GM19239 (cell line): ENCODE measurements around the gene AHCTF1.

Experiments used
- DNase-seq: peaks from one replicate; pipeline ENCODE4 v3.0.0; 2011; ENCODE audit warnings: low spot score; ENCODE audit not compliant: insufficient read length
- FAIRE-seq: peaks from 2 replicates; lab custom pipeline; 2011; peaks lifted over from hg19 to GRCh38; lab: Jason Lieb, UNC

AHCTF1 gene

DNA sequence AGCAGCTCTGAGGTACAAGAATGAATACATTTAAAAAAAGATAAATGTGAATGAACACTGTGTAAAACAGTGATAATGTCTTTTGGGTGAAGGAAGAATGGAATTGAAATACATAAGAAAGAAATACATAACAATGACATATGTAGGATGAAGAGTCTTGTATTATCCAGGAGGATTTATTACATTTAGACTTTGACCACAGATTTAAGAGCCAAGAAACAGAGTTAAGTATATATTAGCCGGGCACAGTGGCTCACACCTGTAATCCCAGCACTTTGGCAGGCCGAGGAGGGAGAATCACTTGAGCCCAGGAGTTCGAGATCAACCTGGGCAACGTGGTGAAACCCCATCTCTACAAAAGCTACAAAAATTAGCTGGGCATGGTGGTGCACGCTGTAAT is 127.9 kb downstream of the AHCTF1 start:
- FAIRE-seq (no peak), DNase-seq (no peak)

- FAIRE-seq (no peak), DNase-seq (no peak)
Observed at GRCh38 chr1:246803373-246803772, 128.4 kb downstream of the AHCTF1 start.

DNA sequence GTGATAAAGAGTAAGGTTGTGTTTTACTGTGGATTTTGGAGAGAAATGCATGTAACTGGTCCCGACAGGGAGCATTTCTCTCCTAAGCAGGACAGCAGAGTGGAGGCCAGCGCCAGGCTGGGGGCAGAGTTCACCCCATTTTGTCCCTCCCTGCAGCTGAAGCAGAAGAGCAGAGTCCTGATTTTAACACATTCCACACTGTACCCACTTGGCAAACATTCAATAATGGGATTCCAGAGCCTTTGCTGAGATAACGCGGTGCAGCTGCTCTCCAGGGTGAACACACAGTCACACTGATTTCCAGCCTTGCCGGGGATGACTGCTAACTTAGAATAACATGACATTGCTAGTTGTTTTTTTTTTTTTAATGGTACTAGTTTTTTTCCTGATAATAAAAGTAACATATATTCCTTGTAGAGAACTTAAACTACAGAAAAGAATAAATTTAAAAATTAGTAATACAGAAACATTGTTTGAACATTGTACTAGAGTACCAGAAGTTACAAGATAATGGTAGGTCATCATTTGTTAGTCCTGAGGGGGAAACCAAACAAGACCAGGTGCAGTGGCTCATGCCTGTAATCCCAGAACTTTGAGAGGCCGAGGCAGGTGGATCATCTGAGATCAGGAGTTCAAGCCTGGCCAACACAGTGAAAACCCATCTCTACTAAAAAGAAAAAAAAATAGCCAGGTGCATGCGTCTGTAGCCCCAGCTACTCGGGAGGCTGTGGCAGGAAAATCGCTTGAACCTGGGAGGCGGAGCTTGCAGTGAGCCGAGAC is 130.3 kb downstream of the AHCTF1 start:
- no peak for FAIRE-seq
- DNase-seq: no peak

DNA sequence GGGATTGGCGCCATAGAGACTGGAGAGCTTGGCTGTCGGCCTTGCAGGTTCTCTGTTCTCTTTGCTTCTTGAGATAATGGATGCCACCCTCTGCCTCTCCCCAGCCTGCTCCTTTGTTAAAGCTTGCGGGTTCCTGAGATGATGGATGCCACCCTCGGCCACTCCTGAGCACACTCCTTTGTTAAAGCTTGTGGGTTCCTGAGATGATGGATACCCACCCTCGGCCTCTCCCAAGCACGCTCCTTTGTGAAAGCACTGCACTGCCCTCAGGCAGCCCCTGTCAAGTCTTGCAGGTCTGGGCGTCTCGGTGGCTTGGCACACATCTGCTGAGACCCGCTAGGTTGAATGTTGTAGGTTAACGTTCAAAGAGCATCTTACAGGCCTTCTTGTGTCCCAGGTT is 131.0 kb downstream of the AHCTF1 start:
- no peak for FAIRE-seq
- no peak for DNase-seq

DNA sequence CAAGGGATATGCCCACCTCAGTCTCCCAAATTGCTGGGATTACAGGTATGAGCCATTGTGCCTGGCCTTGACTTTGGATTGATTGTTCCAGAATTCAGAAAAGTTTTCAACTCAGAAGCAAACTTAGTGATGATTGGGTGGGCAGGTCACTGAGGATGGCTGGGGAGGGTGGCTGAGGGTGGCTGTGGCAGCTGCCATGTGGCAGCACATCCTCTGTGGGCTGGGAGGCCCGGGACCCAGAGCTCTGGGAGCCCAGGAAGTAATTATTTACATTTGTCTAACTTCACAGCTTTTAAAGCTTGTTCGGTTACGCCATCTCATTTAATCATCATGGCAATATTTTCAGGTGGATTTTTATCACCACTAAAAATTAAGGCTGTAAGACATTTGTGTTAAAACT is 131.4 kb downstream of the AHCTF1 start:
- FAIRE-seq (no peak), DNase-seq (no peak)

- DNase-seq: no peak
- FAIRE-seq: no peak
Observed at GRCh38 chr1:246798606-246799496, 132.9 kb downstream of the AHCTF1 start.

DNA sequence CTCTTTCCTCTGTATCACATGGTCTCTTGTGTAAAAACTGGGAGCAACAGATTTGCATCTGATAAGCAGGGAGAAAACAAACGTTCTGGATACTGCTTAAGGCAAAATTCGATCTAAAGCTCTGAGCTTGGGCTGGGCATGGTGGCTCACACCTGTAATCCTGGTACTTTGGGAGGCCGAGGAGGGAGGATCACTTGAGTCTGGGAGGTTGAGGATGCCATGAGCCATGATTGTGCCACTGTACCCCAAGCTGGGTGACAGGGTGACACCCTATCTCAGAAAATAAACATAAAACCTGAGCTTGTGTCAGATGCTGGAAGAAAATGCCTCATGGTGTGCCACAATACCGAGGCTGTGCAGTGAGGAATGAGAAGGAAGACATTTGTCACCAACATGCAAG is 133.6 kb downstream of the AHCTF1 start:
- DNase-seq (no peak), FAIRE-seq (no peak)

- DNase-seq (no peak), FAIRE-seq (no peak)
Observed at GRCh38 chr1:246797597-246797996, 134.2 kb downstream of the AHCTF1 start.

DNA sequence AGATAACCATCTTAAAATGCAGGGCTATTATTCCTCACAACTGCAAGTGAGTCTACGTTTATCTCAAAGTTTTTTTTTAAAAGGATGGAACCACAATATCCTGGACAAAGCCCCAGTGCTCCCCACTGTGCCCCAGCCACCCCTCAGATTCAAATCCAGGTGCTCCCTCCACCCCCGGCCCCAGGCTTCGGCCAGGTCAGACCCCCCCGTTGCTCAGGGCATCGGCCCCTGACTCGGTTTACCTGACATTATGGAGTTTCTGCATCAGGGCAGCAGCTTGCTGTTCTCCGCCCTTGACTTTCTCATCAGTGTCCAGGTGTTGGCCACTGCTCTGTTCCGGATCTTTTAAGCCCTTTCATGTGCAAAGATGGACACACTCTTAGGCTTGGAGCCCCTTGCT is 134.6 kb downstream of the AHCTF1 start:
- no peak for DNase-seq
- FAIRE-seq: no peak

GRCh38 chr1:246795906-246796694 is 135.6 kb downstream of the AHCTF1 start:
- no peak for FAIRE-seq

DNA sequence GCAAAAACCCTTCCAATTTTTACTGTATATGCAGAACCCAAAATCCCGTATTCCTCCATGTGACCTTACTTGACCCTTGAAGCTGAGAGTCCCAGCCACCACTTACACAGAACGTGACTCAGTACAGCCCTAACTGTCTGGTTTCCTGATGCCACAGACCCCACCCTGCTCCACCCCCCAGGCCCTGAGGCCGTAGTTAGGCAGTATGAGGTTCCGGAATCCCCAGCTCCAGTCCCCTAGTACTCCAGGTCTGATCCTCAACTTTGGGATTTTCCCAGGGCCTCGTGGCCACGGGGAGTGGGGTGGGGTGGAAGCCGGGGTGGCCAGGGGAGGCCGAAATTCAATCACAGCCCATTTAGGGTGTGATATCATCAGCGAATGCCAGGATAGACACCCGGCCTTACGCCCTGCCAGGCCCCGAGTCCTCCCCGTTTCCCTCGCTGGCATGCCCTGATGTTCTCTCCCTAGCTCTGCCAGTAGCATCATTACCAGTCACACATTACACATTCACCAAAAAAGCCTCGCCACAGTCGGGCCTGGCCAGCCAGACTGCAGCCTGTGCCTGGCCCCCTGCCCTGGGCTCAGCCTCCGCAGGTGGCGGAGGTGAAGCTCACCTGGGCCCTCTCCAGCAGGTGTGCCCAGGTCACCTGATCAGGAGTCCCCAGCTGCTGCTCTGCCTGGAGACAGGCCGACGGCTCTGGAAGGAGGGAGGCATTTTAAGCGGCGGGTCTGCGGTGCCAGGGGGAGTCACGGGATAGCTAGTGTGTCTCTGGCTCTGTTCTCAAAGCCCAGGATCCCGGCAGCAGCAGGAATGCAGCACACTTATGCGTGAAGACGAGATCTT is 136.7 kb downstream of the AHCTF1 start:
- no peak for FAIRE-seq
- DNase-seq: no peak

More at GRCh38 chr1:246795906-246796694, 135.6 kb downstream of the AHCTF1 start:
- DNase-seq: no peak

DNA sequence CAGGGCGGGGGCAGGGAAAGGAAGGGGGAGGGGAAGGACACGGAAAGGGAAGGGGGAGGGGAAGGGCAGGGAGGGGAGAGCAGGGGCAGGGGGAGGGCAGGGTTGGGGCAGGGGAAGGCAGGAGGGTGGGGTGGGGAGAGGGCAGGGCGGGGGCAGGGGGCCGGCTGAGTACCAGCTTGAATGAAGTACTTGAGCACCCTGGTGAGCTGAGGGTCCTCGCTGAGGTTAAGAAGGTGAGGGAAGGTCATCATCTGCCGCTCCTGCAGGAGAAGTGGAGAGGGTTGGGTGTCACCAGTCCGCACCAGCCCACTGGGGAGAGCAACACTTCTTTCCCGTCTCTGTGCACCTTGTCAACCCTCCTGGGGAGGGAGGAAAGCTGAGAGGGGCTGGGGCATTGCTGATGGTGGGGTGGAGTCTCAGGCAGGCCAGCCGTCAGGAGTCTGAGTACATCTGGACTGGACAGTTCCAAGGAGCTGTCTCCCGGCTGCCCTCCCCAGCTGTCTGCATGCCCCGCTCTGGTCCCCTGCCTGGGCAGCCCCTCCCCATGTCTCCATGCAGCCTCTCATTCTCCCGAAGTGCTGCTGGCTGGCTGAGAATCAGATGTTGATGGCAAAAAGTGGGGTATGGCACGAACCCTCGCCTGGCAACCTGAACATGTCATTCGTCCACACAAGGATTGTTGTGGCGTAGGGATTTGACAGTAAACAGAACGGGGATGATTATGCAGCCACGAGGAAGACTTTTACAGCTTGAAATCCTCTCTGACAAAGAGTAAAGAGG is 137.5 kb downstream of the AHCTF1 start:
- FAIRE-seq: no peak
- no peak for DNase-seq

- no peak for DNase-seq
- FAIRE-seq: no peak
Observed at GRCh38 chr1:246793356-246793896, 138.3 kb downstream of the AHCTF1 start.

DNA sequence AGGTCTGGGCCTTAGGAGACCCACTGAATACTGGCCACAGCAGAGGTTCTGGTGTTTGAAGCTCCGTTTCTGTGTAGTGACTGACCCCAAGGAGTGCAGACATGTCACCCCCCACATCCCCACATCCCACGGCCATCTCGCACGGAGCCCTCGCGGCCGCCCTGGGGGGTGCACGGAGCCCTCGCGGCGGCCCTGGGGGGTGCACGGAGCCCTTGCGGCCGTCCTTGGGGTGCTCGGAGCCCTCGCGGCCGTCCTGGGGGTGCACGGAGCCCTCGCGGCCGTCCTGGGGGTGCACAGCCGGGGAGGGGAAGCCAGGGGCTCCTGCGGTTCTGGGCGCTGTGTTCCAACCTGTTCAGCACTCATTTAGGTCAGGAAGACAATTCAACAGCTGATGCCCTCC is 139.1 kb downstream of the AHCTF1 start:
- DNase-seq (no peak), FAIRE-seq (no peak)

DNA sequence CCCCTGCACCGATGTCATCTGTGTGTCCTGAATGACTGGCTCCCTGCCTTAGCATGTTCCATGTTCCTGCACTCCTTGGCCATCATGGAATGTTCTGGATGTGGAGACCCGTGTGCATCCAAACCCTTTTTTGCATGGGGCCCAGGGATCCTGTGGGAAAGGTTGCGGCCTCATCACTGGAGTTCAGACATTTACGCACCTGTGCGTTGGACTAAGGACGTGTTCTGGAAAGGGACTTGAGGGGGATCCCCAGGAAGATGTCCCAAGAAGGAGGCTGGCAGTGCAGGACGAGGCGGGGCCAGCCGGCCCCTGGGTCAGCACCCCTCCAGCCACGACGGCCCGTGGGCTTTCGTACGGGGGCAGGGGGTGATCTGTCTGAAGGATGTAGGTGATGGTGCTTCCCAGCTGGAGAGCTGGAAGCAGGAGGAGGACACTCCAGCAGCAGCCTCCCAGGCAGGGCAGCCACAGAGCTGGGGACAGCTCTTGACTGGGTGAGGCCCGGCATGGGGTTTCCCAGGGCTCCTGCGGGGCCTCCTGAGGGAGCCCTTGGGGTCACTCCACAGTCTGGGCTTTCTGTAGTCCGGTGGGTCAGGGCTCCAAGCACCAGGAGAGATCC is 140.3 kb downstream of the AHCTF1 start:
- FAIRE-seq (no peak), DNase-seq (no peak)

- DNase-seq (no peak), FAIRE-seq (no peak)
Observed at GRCh38 chr1:246790833-246791232, 140.9 kb downstream of the AHCTF1 start.

DNA sequence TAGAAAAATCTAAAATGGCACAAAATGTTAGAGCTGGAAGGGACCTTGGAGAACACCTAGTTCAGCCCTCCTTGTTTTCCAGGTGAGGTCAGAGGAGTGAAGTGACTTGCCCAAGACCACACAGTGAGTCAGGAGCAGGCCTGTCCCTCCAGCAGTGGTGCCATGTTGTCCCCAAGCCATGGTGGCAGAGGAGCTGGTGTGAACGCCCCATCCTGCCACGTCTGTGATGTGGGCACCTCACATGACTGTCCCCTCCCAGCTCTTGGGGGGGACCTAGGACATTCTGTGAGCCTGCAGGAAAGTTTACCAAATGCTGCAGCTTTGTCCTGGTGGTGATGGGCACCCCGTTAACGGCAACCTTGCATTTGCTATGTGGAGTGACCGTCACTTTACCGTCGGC is 141.4 kb downstream of the AHCTF1 start:
- FAIRE-seq: no peak
- no peak for DNase-seq
